Measurements from ENCODE around the gene METTL6.

DNA sequence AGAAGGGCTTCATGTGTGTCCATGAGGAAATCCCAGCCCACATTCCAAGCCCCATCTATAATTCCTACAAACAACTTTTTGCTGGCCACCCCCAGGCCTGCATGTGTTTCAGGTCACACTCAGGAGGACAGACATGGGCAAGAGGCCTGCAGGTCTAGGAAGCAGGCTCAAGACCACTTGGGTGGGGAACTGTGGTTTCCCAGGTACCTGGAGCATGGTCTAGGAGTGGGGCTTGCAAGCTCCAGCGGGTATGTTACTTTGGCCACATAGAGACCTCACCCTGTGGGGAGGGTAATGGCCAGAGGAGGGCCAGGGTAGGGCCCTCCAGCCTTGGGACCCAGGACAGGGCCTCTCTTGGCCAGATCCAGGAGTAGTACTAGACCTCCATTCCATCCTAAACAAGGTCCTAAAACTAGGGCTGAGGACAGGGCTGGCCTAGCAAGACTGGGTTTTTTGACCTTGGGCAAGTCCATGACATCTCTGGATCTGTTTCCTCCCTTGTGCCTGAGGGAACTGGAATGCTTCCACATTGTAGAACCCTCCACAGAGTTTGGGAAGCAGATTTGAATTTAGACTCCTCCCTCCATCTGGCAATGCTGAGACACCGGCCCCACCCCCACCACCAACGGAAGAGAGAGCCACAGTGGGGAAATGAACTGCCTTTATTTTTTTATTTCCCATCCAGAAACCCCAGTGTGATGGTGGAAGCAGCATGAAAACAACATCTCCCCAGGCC, 22.3 kb upstream of the METTL6 start:
- TF ChIP-seq, protein P1, sequence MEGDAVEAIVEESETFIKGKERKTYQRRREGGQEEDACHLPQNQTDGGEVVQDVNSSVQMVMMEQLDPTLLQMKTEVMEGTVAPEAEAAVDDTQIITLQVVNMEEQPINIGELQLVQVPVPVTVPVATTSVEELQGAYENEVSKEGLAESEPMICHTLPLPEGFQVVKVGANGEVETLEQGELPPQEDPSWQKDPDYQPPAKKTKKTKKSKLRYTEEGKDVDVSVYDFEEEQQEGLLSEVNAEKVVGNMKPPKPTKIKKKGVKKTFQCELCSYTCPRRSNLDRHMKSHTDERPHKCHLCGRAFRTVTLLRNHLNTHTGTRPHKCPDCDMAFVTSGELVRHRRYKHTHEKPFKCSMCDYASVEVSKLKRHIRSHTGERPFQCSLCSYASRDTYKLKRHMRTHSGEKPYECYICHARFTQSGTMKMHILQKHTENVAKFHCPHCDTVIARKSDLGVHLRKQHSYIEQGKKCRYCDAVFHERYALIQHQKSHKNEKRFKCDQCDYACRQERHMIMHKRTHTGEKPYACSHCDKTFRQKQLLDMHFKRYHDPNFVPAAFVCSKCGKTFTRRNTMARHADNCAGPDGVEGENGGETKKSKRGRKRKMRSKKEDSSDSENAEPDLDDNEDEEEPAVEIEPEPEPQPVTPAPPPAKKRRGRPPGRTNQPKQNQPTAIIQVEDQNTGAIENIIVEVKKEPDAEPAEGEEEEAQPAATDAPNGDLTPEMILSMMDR (IDR thresholded peaks at IDR 0.05), result no peak
- TF ChIP-seq POLR2A (IDR thresholded peaks at IDR 0.05), result no peak
